Measurements from ENCODE around the gene ABCG4. TPM values are rescaled to one million over a fixed set of nuclear protein-coding genes. Genes with fewer than 3 reads are reported as not detected.

ABCG4 gene
- total and polyA plus RNA-seq, 2 donors (not counting 1 experiment from before 2014, with no cell fraction given) = not detected

DNA sequence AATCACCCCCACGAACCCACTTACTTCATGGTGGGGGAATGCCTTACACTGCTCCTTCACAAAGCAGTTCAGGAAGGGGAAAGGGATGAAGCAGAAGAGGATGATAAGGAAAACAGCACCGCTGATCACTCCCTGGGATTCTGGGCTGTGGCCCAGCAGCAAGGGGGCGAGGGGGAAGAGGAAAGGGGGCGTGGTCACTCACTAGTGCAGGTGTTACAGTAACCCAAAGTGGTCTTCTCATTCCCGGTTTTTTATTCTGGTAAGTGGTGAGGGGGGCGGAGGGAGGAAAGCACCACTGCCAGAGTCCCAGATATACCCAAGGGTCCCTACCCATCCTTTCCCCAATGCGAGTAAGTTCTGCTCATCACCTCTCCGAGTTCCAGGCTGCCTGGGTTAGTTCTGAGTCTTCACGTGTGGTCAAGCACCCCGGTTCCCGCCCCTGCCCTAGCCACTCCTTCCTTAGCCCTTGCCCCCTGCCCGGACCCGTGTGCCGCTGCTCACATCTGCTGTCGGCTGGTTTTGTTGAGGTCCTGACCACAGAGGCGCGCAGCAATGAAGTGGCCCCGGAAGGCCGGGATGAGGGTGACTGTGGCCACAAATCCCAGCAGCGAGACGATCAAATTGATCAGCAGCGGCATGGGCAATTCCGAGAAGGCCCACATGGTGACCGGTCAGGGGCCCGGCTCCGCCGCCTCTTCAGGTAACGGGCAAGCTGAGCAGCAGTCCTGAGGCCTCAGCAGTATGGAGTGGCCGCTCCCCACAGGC, 47.7 kb upstream of the ABCG4 start:
- H3K27ac ChIP-seq (ENCODE audit: low read length in 2 of 2) = peak overlapping the region in 1 of 2 donors; percentile 91
- DNase-seq (no peak), ATAC-seq (ENCODE audit: low read depth) (no peak)
- ChIA-PET CTCF (interaction anchor here (0.7 to 1.5 kb wide), 6 partner anchors 16 to 223 kb away, joined by 3 to 9 read pairs (median 4); partner anchors contain the start of genes HMBS, NLRX1 and VPS11), POLR2A (interaction anchor here (0.6 to 2.0 kb wide), 8 partner anchors 10 to 491 kb away, joined by 3 to 11 read pairs (median 8); partner anchors contain the start of genes HINFP, HMBS, RPS25 and SLC37A4)
- no peaks in the 10 kb centered on the region for H3K27me3 Mint-ChIP-seq
- H3K27me3 ChIP-seq (replicated peaks in 1 of 4; ENCODE audit: control extremely low read depth in 1 of 4, control insufficient read depth in 3 of 4, insufficient read depth in 4 of 4, low read length in 3 of 4) = no peaks in the 10 kb centered on the region
- H3K4me3 Mint-ChIP-seq = peak overlapping the region; percentile 93
- H3K4me2 ChIP-seq (replicated peaks; ENCODE audit: low read depth, low read length, poor library complexity, severe bottlenecking) = peak overlapping the region; percentile 88
- peak overlapping the region; percentile 98 for H3K27ac Mint-ChIP-seq
- peaks cover 18% of the 10 kb centered on the region for H3K79me2 ChIP-seq (ENCODE audit: control insufficient read depth, insufficient read depth, low read length)
- peak overlapping the region; percentile 94 for H2AFZ ChIP-seq (ENCODE audit: insufficient read depth, low read depth, low read length, poor library complexity, severe bottlenecking)
- no peaks in the 10 kb centered on the region for H3K9me3 Mint-ChIP-seq (ENCODE audit: insufficient read depth)
- peaks cover 27 to 39% of the 10 kb centered on the region in 2 donors for H3K4me1 ChIP-seq (ENCODE audit: control insufficient read depth in 2 of 2, insufficient read depth in 2 of 2, low read length in 2 of 2)
- H3K9ac ChIP-seq (ENCODE audit: low read length) = peak overlapping the region; percentile 86
- H4K20me1 ChIP-seq (ENCODE audit: control insufficient read depth, insufficient read depth, low read length, poor library complexity, severe bottlenecking) = peaks cover 6% of the 10 kb centered on the region
- H3K36me3 ChIP-seq (replicated peaks in 1 of 2; ENCODE audit: control extremely low read depth in 1 of 2, control insufficient read depth in 1 of 2, extremely low read depth in 1 of 2, insufficient read depth in 2 of 2, low read length in 1 of 2) = peaks cover 8 to 21% of the 10 kb centered on the region in 2 experiments
- no peaks in the 10 kb centered on the region for H3K9me3 ChIP-seq (ENCODE audit: control extremely low read depth in 1 of 3, control insufficient read depth in 2 of 3, insufficient read depth in 1 of 3, low read length in 2 of 3)
- peaks cover 59% of the 10 kb centered on the region for H3K4me1 Mint-ChIP-seq
- no peak for TF ChIP-seq EZH2 (IDR thresholded peaks at IDR 0.05; ENCODE audit: borderline replicate concordance, insufficient read depth, low read depth, low read length, poor library complexity, severe bottlenecking)
- TF ChIP-seq, protein P1, sequence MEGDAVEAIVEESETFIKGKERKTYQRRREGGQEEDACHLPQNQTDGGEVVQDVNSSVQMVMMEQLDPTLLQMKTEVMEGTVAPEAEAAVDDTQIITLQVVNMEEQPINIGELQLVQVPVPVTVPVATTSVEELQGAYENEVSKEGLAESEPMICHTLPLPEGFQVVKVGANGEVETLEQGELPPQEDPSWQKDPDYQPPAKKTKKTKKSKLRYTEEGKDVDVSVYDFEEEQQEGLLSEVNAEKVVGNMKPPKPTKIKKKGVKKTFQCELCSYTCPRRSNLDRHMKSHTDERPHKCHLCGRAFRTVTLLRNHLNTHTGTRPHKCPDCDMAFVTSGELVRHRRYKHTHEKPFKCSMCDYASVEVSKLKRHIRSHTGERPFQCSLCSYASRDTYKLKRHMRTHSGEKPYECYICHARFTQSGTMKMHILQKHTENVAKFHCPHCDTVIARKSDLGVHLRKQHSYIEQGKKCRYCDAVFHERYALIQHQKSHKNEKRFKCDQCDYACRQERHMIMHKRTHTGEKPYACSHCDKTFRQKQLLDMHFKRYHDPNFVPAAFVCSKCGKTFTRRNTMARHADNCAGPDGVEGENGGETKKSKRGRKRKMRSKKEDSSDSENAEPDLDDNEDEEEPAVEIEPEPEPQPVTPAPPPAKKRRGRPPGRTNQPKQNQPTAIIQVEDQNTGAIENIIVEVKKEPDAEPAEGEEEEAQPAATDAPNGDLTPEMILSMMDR (IDR thresholded peaks at IDR 0.05) = no peak
- under 1% methylated on average over 24 of the region's 29 CpGs for WGBS (ENCODE audit: insufficient coverage)
- peak overlapping the region; percentile 75 to 100 (median 89) for H3K4me3 ChIP-seq (ENCODE audit: control extremely low read depth in 1 of 5, extremely low read depth in 1 of 5, insufficient read depth in 1 of 5, low read depth in 2 of 5, low read length in 4 of 5)
- intact Hi-C loops (cut with micrococcal nuclease) = loop anchor here (1.0 kb wide), 2 partner anchors 16 to 20 kb away; partner anchors contain the start of gene HINFP
